Endothelial cell of umbilical vein (primary cell): ENCODE measurements around the gene YIPF1. TPM values are rescaled to one million over a fixed set of nuclear protein-coding genes. Genes with fewer than 3 reads are reported as not detected.

Source experiments
- BruUV-seq: library from RNA; stranded (reverse); fragments of 400-500 nt; replicated peaks from 2 replicates; lab custom pipeline; 2021; lab: Mats Ljungman, UMichigan
- CTCF ChIA-PET: fragments of 300-600, 350-600 bp; sonication (Branson Sonifier 250); formaldehyde crosslinking; loops from one replicate; lab custom pipeline; 2021; ENCODE audit warnings: antibody characterized with exemption, inconsistent platforms; lab: Charles Lee
- POLR2A ChIA-PET: fragments of 300-600, 350-600 bp; sonication (Branson Sonifier 250); formaldehyde crosslinking; loops from one replicate; lab custom pipeline; 2021; ENCODE audit warnings: antibody characterized with exemption, inconsistent platforms; lab: Charles Lee
- DNase-seq: peaks from one replicate; pipeline ENCODE4 v3.0.0-alpha.2; 2011; ENCODE audit warnings: low read depth, low spot score
- FAIRE-seq: peaks from 2 replicates; lab custom pipeline; 2011; peaks lifted over from hg19 to GRCh38; lab: Jason Lieb, UNC
- H2AFZ ChIP-seq: 2 replicates; pipeline ENCODE4 v1.6.0; 2012; ENCODE audit warnings: low read depth, low read length, control low read depth, inconsistent platforms
- H3K27ac ChIP-seq: 2 replicates; pipeline ENCODE4 v1.5.1; 2011; ENCODE audit warnings: low read depth, mild to moderate bottlenecking, control low read depth, low read length, moderate library complexity; ENCODE audit not compliant: insufficient read depth
- H3K27me3 ChIP-seq, 2 experiments: 2 replicates each; pipeline versions ENCODE4 v1.6.0 to v1.6.1; 2011; ENCODE audit warnings: low read length in 2 of 2, mixed read lengths in 1 of 2; ENCODE audit not compliant: control insufficient read depth in 2 of 2, insufficient read depth in 2 of 2
- H3K36me3 ChIP-seq, 2 experiments: 2 replicates in 1 of 2; 3 replicates in 1 of 2; pipeline ENCODE4 v1.5.1; 2011; ENCODE audit warnings: low read length in 2 of 2, mild to moderate bottlenecking in 1 of 2, moderate library complexity in 1 of 2; ENCODE audit not compliant: control insufficient read depth in 2 of 2, insufficient read depth in 2 of 2; ENCODE audit errors: extremely low read depth in 1 of 2
- H3K4me1 ChIP-seq: 3 replicates; pipeline ENCODE4 v1.5.1; 2011; ENCODE audit warnings: mild to moderate bottlenecking, low read length; ENCODE audit not compliant: control insufficient read depth, insufficient read depth; ENCODE audit errors: extremely low read depth
- H3K4me2 ChIP-seq: 2 replicates; pipeline ENCODE4 v1.6.1; 2011; ENCODE audit warnings: low read length, control low read depth, mixed read lengths; ENCODE audit not compliant: insufficient read depth
- H3K4me3 ChIP-seq, 3 experiments: fragments of 200-600 bp in 1 of 3; sonication (generic), shearing (Covaris generic) in 1 of 3; replicated peaks in 1 of 3; 2 replicates each; pipeline ENCODE4 v1.5.1; 2011 to 2016; ENCODE audit warnings: control low read depth in 3 of 3, low read length in 3 of 3, mild to moderate bottlenecking in 2 of 3, inconsistent platforms in 1 of 3, low read depth in 1 of 3, moderate library complexity in 1 of 3; ENCODE audit not compliant: insufficient read depth in 1 of 3
- H3K79me2 ChIP-seq: 2 replicates; pipeline ENCODE4 v1.6.0; 2012; ENCODE audit warnings: low read length, inconsistent platforms; ENCODE audit not compliant: control insufficient read depth, insufficient read depth
- H3K9ac ChIP-seq: replicated peaks from 2 replicates; pipeline ENCODE3; 2011; ENCODE audit warnings: low read length, control low read depth; ENCODE audit not compliant: insufficient read depth; ENCODE audit errors: extremely low read depth
- H3K9me1 ChIP-seq: replicated peaks from 3 replicates; pipeline ENCODE4 v1.6.0; 2011; ENCODE audit warnings: mild to moderate bottlenecking, low read length; ENCODE audit not compliant: control insufficient read depth, insufficient read depth; ENCODE audit errors: extremely low read depth
- H3K9me3 ChIP-seq: replicated peaks from 2 replicates; pipeline ENCODE4 v1.5.1; 2012; ENCODE audit warnings: low read length, inconsistent platforms; ENCODE audit not compliant: control insufficient read depth, insufficient read depth
- H4K20me1 ChIP-seq: replicated peaks from 2 replicates; pipeline ENCODE3; 2011; ENCODE audit warnings: mild to moderate bottlenecking, low read length; ENCODE audit not compliant: control insufficient read depth, insufficient read depth; ENCODE audit errors: extremely low read depth
- CTCF ChIP-seq, 2 donors: IDR thresholded peaks; 1 replicate in 1 of 2; 2 replicates in 1 of 2; pipeline ENCODE4 v1.5.1; 2011; ENCODE audit warnings: low read length in 2 of 2, mild to moderate bottlenecking in 2 of 2, moderate library complexity in 2 of 2, control low read depth in 1 of 2, inconsistent platforms in 1 of 2, low read depth in 1 of 2; ENCODE audit not compliant: insufficient read depth in 1 of 2; ENCODE audit errors: extremely low read depth in 1 of 2
- EZH2 ChIP-seq: IDR thresholded peaks from 2 replicates; pipeline ENCODE4 v1.6.1; 2012; ENCODE audit warnings: borderline replicate concordance, low read depth, mild to moderate bottlenecking, moderate library complexity, low read length, inconsistent platforms; ENCODE audit not compliant: severe bottlenecking
- FOS ChIP-seq: IDR thresholded peaks from 2 replicates; pipeline ENCODE4 v1.6.1; 2011; ENCODE audit warnings: mild to moderate bottlenecking, low read length, moderate library complexity, borderline replicate concordance; ENCODE audit not compliant: insufficient read depth
- GATA2 ChIP-seq: IDR thresholded peaks from 2 replicates; pipeline ENCODE4 v1.7.0; 2011; ENCODE audit warnings: low read depth, mild to moderate bottlenecking, moderate library complexity, mixed read lengths, low read length; ENCODE audit not compliant: insufficient read length, insufficient read depth
- JUN ChIP-seq: IDR thresholded peaks from 2 replicates; pipeline ENCODE4 v1.6.1; 2011; ENCODE audit warnings: borderline replicate concordance, low read depth; ENCODE audit not compliant: insufficient read length, insufficient read depth
- MYC ChIP-seq: IDR thresholded peaks from one replicate; pipeline ENCODE4 v1.6.1; 2011; ENCODE audit warnings: mild to moderate bottlenecking, low read depth, low read length
- POLR2A ChIP-seq: IDR thresholded peaks from 2 replicates; pipeline ENCODE4 v1.6.1; 2012; ENCODE audit warnings: low read depth, mild to moderate bottlenecking, control low read depth, low read length
- POLR2AphosphoS5 ChIP-seq: IDR thresholded peaks from 2 replicates; pipeline ENCODE4 v1.6.1; 2012; ENCODE audit warnings: low read depth, mild to moderate bottlenecking, control low read depth, low read length, moderate library complexity; ENCODE audit not compliant: insufficient read depth
- dilution Hi-C: fragments of 300-500 bp; cut with MboI; formaldehyde crosslinking; loops from one replicate; pipeline ENCODE4 v1.15.0; 2019; ENCODE audit warnings: low sequenced_read_pairs; ENCODE audit not compliant: extremely low pct_ligation_motif_present
- intact Hi-C: fragments of 100-400 bp; cut with micrococcal nuclease; formaldehyde crosslinking; loops from one replicate; pipeline ENCODE4 v1.10.0; 2022
- polyA plus RNA-seq, 4 experiments: library from polyadenylated mRNA; depleted of rRNA in 3 of 4; stranded (reverse) in 3 of 4; unstranded in 1 of 4; fragments of >200 nt; gene quantifications; 2 replicates each; pipeline versions ENCODE4 v1.2.1 to v1.2.3, GENCODE V29; 2011 to 2012; ENCODE audit warnings: missing spikeins in 1 of 4
- total RNA-seq: library from RNA; stranded (reverse); gene quantifications from 2 replicates; pipeline ENCODE4 v1.2.3, GENCODE V29; 2021
- TF ChIP-seq, protein P1 (sequence below): IDR thresholded peaks from 2 replicates; pipeline ENCODE4 v1.6.1; 2011; ENCODE audit not compliant: insufficient read depth, insufficient read length

Gene YIPF1
- total and polyA plus RNA-seq, 2 donors (not counting 3 experiments of a cell fraction or from before 2014, with no cell fraction given), result 14.8 to 26.2 TPM

GRCh38 chr1:53929246-53929960 is 39.8 kb upstream of the YIPF1 start:
- no peaks in the 10 kb centered on the region for H3K9me3 ChIP-seq
- POLR2A ChIA-PET, result interaction anchor here (0.6 kb wide), 1 partner anchor 132 kb away, joined by 4 read pairs; no protein-coding TSS in a partner anchor
- no peak overlapping the region for H2AFZ ChIP-seq
- H3K36me3 ChIP-seq, result peaks cover 2 to 3% of the 10 kb centered on the region in 2 experiments
- no peak overlapping the region for H3K27ac ChIP-seq
- H4K20me1 ChIP-seq, result no peaks in the 10 kb centered on the region
- TF ChIP-seq JUN (no peak), CTCF (IDR thresholded peaks at IDR 0.05; ENCODE audit: extremely low read depth in 1 of 2, insufficient read depth in 1 of 2, low read depth in 1 of 2, low read length in 2 of 2) (no peak), GATA2 (no peak), MYC (no peak), POLR2A (no peak), FOS (no peak), EZH2 (no peak), POLR2AphosphoS5 (no peak)
- TF ChIP-seq, protein P1, sequence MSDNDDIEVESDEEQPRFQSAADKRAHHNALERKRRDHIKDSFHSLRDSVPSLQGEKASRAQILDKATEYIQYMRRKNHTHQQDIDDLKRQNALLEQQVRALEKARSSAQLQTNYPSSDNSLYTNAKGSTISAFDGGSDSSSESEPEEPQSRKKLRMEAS, result no peak
- no TSS peak for BruUV-seq
- H3K79me2 ChIP-seq, result no peaks in the 10 kb centered on the region
- dilution Hi-C loops, result no loop called here
- H3K4me2 ChIP-seq, result no peak overlapping the region
- no peak overlapping the region for H3K9ac ChIP-seq
- no peaks in the 10 kb centered on the region for H3K27me3 ChIP-seq
- FAIRE-seq, result no peak
- H3K9me1 ChIP-seq, result no peaks in the 10 kb centered on the region
- H3K4me1 ChIP-seq, result no peaks in the 10 kb centered on the region
- CTCF ChIA-PET, result interaction anchor here (1.5 kb wide), 1 partner anchor 69 kb away, joined by 4 read pairs; no protein-coding TSS in a partner anchor
- intact Hi-C loops, result no loop called here
- no peak for DNase-seq
- H3K4me3 ChIP-seq, result no peak overlapping the region
